Measurements from ENCODE around the gene ZNF133. TPM values are rescaled to one million over a fixed set of nuclear protein-coding genes. Genes with fewer than 3 reads are reported as not detected.

ZNF133 gene
- total RNA-seq, 1 experiment from 2014 or later = 8.2 TPM

GRCh38 chr20:18265441-18265840 lies 22.9 kb upstream of the ZNF133 start:
- H3K9me3 ChIP-seq (ENCODE audit: control insufficient read depth, insufficient read depth, low read depth, low read length) = no peaks in the 10 kb centered on the region
- H3K27ac ChIP-seq (ENCODE audit: low read length) = no peak overlapping the region
- BruUV-seq (replicated peaks) = no TSS peak
- no peak overlapping the region for H3K4me3 ChIP-seq (ENCODE audit: low read depth in 2 of 2, low read length in 2 of 2)
- DNase-seq (ENCODE audit: low read depth, low spot score) (no peak), ATAC-seq (no peak)
- ChIA-PET POLR2A (no interaction called here), CTCF (no interaction called here)
- no peaks in the 10 kb centered on the region for H3K27me3 ChIP-seq (ENCODE audit: control insufficient read depth, insufficient read depth, low read length)
- H3K4me1 ChIP-seq (ENCODE audit: control insufficient read depth, insufficient read depth, low read length) = no peaks in the 10 kb centered on the region
- no peaks in the 10 kb centered on the region for H3K36me3 ChIP-seq (ENCODE audit: control insufficient read depth, insufficient read depth, low read length)
- TF ChIP-seq SIN3A (IDR thresholded peaks at IDR 0.05; ENCODE audit: borderline replicate concordance, insufficient read depth, low read depth, low read length) (no peak), CTCF (IDR thresholded peaks at IDR 0.05) (no peak), POLR2AphosphoS5 (IDR thresholded peaks at IDR 0.05; ENCODE audit: low read depth, low read length) (no peak), TCF7L2 (IDR thresholded peaks at IDR 0.05; ENCODE audit: low read depth, low read length) (no peak)
- TF ChIP-seq, protein P1, sequence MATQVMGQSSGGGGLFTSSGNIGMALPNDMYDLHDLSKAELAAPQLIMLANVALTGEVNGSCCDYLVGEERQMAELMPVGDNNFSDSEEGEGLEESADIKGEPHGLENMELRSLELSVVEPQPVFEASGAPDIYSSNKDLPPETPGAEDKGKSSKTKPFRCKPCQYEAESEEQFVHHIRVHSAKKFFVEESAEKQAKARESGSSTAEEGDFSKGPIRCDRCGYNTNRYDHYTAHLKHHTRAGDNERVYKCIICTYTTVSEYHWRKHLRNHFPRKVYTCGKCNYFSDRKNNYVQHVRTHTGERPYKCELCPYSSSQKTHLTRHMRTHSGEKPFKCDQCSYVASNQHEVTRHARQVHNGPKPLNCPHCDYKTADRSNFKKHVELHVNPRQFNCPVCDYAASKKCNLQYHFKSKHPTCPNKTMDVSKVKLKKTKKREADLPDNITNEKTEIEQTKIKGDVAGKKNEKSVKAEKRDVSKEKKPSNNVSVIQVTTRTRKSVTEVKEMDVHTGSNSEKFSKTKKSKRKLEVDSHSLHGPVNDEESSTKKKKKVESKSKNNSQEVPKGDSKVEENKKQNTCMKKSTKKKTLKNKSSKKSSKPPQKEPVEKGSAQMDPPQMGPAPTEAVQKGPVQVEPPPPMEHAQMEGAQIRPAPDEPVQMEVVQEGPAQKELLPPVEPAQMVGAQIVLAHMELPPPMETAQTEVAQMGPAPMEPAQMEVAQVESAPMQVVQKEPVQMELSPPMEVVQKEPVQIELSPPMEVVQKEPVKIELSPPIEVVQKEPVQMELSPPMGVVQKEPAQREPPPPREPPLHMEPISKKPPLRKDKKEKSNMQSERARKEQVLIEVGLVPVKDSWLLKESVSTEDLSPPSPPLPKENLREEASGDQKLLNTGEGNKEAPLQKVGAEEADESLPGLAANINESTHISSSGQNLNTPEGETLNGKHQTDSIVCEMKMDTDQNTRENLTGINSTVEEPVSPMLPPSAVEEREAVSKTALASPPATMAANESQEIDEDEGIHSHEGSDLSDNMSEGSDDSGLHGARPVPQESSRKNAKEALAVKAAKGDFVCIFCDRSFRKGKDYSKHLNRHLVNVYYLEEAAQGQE (IDR thresholded peaks at IDR 0.05; ENCODE audit: insufficient read depth in 1 of 2, low read depth in 2 of 2, low read length in 1 of 2) = no peak
- intact Hi-C loops (cut with micrococcal nuclease; ENCODE audit: unreplicated experiment) = no loop called here
- in situ Hi-C loops (cut with HindIII; ENCODE audit: low pct_unique_long_range_greater_than_20kb, low sequenced_read_pairs) = no loop called here

GRCh38 chr20:18266282-18266681 lies 22.0 kb upstream of the ZNF133 start:
- TF ChIP-seq CTCF (IDR thresholded peaks at IDR 0.05) (no peak), POLR2AphosphoS5 (IDR thresholded peaks at IDR 0.05; ENCODE audit: low read depth, low read length) (no peak), SIN3A (IDR thresholded peaks at IDR 0.05; ENCODE audit: borderline replicate concordance, insufficient read depth, low read depth, low read length) (no peak), TCF7L2 (IDR thresholded peaks at IDR 0.05; ENCODE audit: low read depth, low read length) (no peak)
- TF ChIP-seq, protein P1 (IDR thresholded peaks at IDR 0.05; ENCODE audit: insufficient read depth in 1 of 2, low read depth in 2 of 2, low read length in 1 of 2) = no peak
- no peak for DNase-seq (ENCODE audit: low read depth, low spot score)
- ATAC-seq = no peak
- intact Hi-C loops (cut with micrococcal nuclease; ENCODE audit: unreplicated experiment) = no loop called here
- ChIA-PET CTCF (no interaction called here), POLR2A (no interaction called here)
- H3K4me1 ChIP-seq (ENCODE audit: control insufficient read depth, insufficient read depth, low read length) = no peaks in the 10 kb centered on the region
- no peaks in the 10 kb centered on the region for H3K27me3 ChIP-seq (ENCODE audit: control insufficient read depth, insufficient read depth, low read length)
- H3K27ac ChIP-seq (ENCODE audit: low read length) = no peak overlapping the region
- no TSS peak for BruUV-seq (replicated peaks)
- no peaks in the 10 kb centered on the region for H3K36me3 ChIP-seq (ENCODE audit: control insufficient read depth, insufficient read depth, low read length)
- H3K4me3 ChIP-seq (ENCODE audit: low read depth in 2 of 2, low read length in 2 of 2) = no peak overlapping the region
- H3K9me3 ChIP-seq (ENCODE audit: control insufficient read depth, insufficient read depth, low read depth, low read length) = no peaks in the 10 kb centered on the region
- in situ Hi-C loops (cut with HindIII; ENCODE audit: low pct_unique_long_range_greater_than_20kb, low sequenced_read_pairs) = no loop called here

Measured in Panc1 (cell line).